Keratinocyte (primary cell): ENCODE data around the gene CRYBB2. TPM values are rescaled to one million over a fixed set of nuclear protein-coding genes. Genes with fewer than 3 reads are reported as not detected.

Experiments used
- DNase-seq: peaks from one replicate; pipeline ENCODE4 v3.0.0-alpha.2; 2011; ENCODE audit warnings: low read depth, missing footprints, low spot score
- FAIRE-seq: peaks from 2 replicates; lab custom pipeline; 2011; peaks lifted over from hg19 to GRCh38; lab: Jason Lieb, UNC
- H2AFZ ChIP-seq: 2 replicates; pipeline ENCODE4 v1.6.0; 2012; ENCODE audit warnings: low read length, control low read depth, inconsistent platforms; ENCODE audit not compliant: control insufficient read depth
- H3K27ac ChIP-seq: 2 replicates; pipeline ENCODE4 v1.5.1; 2011; ENCODE audit warnings: low read length; ENCODE audit not compliant: control insufficient read depth, insufficient read depth
- H3K27me3 ChIP-seq: 3 replicates; pipeline ENCODE4 v1.6.0; 2011; ENCODE audit warnings: low read length; ENCODE audit not compliant: control insufficient read depth, insufficient read depth; ENCODE audit errors: extremely low read depth
- H3K36me3 ChIP-seq, 2 experiments: 2 replicates in 1 of 2; 3 replicates in 1 of 2; pipeline ENCODE4 v1.5.1; 2011; ENCODE audit warnings: low read length in 2 of 2, mild to moderate bottlenecking in 1 of 2; ENCODE audit not compliant: control insufficient read depth in 2 of 2, insufficient read depth in 2 of 2; ENCODE audit errors: extremely low read depth in 1 of 2
- H3K4me1 ChIP-seq: 3 replicates; pipeline ENCODE4 v1.5.1; 2011; ENCODE audit warnings: low read length; ENCODE audit not compliant: control insufficient read depth, insufficient read depth; ENCODE audit errors: extremely low read depth
- H3K4me2 ChIP-seq: 3 replicates; pipeline ENCODE4 v1.6.0; 2011; ENCODE audit warnings: low read depth, low read length; ENCODE audit not compliant: control insufficient read depth, insufficient read depth; ENCODE audit errors: extremely low read depth
- H3K4me3 ChIP-seq, 3 experiments: fragments of 200-600 bp in 1 of 3; sonication (generic) in 1 of 3; 2 replicates in 2 of 3; 3 replicates in 1 of 3; pipeline ENCODE4 v1.5.1; 2011 to 2016; ENCODE audit warnings: low read length in 3 of 3, mild to moderate bottlenecking in 3 of 3, control low read depth in 2 of 3, inconsistent platforms in 1 of 3, low read depth in 1 of 3, mixed read lengths in 1 of 3, mixed run types in 1 of 3, moderate library complexity in 1 of 3; ENCODE audit not compliant: control insufficient read depth in 2 of 3, insufficient read depth in 2 of 3; ENCODE audit errors: extremely low read depth in 1 of 3
- H3K79me2 ChIP-seq: 2 replicates; pipeline ENCODE4 v1.6.0; 2012; ENCODE audit warnings: low read length; ENCODE audit not compliant: control insufficient read depth, insufficient read depth
- H3K9ac ChIP-seq: 3 replicates; pipeline ENCODE4 v1.6.0; 2011; ENCODE audit warnings: low read length; ENCODE audit not compliant: control insufficient read depth, insufficient read depth; ENCODE audit errors: extremely low read depth
- H3K9me1 ChIP-seq: 3 replicates; pipeline ENCODE4 v1.6.0; 2011; ENCODE audit warnings: low read length; ENCODE audit not compliant: control insufficient read depth, insufficient read depth; ENCODE audit errors: extremely low read depth
- H3K9me3 ChIP-seq: 2 replicates; pipeline ENCODE4 v1.5.1; 2012; ENCODE audit warnings: low read depth, low read length; ENCODE audit not compliant: control insufficient read depth
- H4K20me1 ChIP-seq: 3 replicates; pipeline ENCODE4 v1.6.0; 2011; ENCODE audit warnings: low read length; ENCODE audit not compliant: control insufficient read depth, insufficient read depth; ENCODE audit errors: extremely low read depth
- CTCF ChIP-seq, 3 experiments: IDR thresholded peaks in 1 of 3; conservative IDR thresholded peaks in 1 of 3; optimal IDR thresholded peaks in 1 of 3; 2 replicates in 2 of 3; 3 replicates in 1 of 3; pipeline versions ENCODE3 to v1.5.1; 2011; ENCODE audit warnings: low read length in 3 of 3, mild to moderate bottlenecking in 3 of 3, moderate library complexity in 2 of 3, control low read depth in 1 of 3, inconsistent platforms in 1 of 3; ENCODE audit not compliant: insufficient read depth in 2 of 3; ENCODE audit errors: extremely low read depth in 1 of 3
- EZH2 ChIP-seq: IDR thresholded peaks from one replicate; pipeline ENCODE4 v1.6.1; 2012; ENCODE audit warnings: inconsistent platforms, mild to moderate bottlenecking, low read length, moderate library complexity
- dilution Hi-C: fragments of 300-500 bp; cut with MboI; formaldehyde crosslinking; loops from one replicate; pipeline ENCODE4 v1.7.0; 2020; ENCODE audit warnings: low sequenced_read_pairs; ENCODE audit not compliant: extremely low pct_ligation_motif_present
- polyA plus RNA-seq, 5 experiments: library from polyadenylated mRNA; depleted of rRNA in 3 of 5; stranded (reverse) in 3 of 5; stranded (forward) in 1 of 5; unstranded in 1 of 5; fragments of >200 nt; gene quantifications; 1 replicate in 1 of 5; 2 replicates in 3 of 5; 3 replicates in 1 of 5; pipeline versions ENCODE4 v1.2.1 to v1.2.3, GENCODE V29; 2011 to 2012; ENCODE audit warnings: missing spikeins in 2 of 5, low read depth in 1 of 5, low replicate concordance in 1 of 5

Gene CRYBB2
- polyA plus RNA-seq, 1 donor (not counting 4 experiments of a cell fraction or from before 2014, with no cell fraction given): 0.55 TPM

DNA sequence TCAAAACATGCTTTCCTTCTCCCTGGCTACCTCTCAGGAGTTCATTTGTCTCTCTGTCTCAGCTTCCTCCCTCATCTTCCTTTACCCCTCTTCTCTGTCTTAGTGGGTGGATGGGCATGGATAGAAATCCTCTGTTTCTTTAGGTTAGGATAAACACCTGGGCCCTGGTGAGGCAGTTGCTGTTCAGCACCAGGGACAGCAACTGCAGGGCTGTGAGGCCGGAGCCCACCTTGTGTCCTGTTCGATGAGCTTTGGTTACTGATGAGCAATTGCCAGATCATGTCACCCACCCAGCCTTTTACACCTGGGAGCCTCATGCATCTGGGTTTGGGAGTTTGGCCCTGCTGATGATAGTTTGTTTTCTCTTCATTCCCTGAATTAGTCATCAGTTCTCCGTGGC lies 25.9 kb upstream of the CRYBB2 start:
- Histone ChIP-seq H3K9me3 (no peaks in the 10 kb centered on the region), H3K4me2 (no peak overlapping the region), H3K9ac (no peak overlapping the region), H4K20me1 (no peaks in the 10 kb centered on the region), H3K9me1 (peaks cover 2% of the 10 kb centered on the region), H3K4me1 (no peaks in the 10 kb centered on the region), H3K36me3 (peaks cover 23 to 30% of the 10 kb centered on the region in 2 experiments), H3K27ac (no peak overlapping the region), H2AFZ (no peak overlapping the region), H3K27me3 (no peaks in the 10 kb centered on the region), H3K4me3 (no peak overlapping the region), H3K79me2 (no peaks in the 10 kb centered on the region)
- FAIRE-seq (no peak), DNase-seq (no peak)
- TF ChIP-seq CTCF (optimal IDR thresholded peaks at IDR 0.05 in 1 of 3, IDR thresholded peaks at IDR 0.05 in 1 of 3, conservative IDR thresholded peaks at IDR 0.05 in 1 of 3; ENCODE audit: extremely low read depth in 1 of 3, insufficient read depth in 2 of 3, low read length in 3 of 3): no peak
- no peak for TF ChIP-seq EZH2
- dilution Hi-C loops: no loop called here

DNA sequence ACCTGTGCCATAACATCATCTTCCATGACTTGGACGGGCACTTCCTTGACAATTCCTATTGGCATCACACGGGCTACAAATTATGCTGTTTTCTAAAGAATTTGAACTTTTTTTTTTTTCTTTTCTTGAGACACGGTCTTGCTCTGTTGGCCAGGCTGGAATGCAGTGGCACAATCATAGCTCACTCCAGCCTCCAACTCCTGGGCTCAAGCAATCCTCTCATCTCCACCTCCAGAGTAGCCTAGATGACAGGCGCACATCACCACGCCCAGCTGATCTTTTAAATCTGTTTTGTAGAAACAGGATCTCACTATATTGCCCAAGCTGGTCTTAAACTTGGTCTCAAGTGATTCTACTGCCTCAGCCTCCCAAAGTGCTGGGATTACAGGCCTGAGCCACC lies 23.1 kb upstream of the CRYBB2 start:
- DNase-seq (no peak), FAIRE-seq (no peak)
- Histone ChIP-seq H3K36me3 (peaks cover 23 to 30% of the 10 kb centered on the region in 2 experiments), H3K27ac (no peak overlapping the region), H4K20me1 (no peaks in the 10 kb centered on the region), H3K9me1 (peaks cover 2% of the 10 kb centered on the region), H3K27me3 (no peaks in the 10 kb centered on the region), H3K4me1 (no peaks in the 10 kb centered on the region), H3K79me2 (no peaks in the 10 kb centered on the region), H3K4me2 (no peak overlapping the region), H2AFZ (no peak overlapping the region), H3K9ac (no peak overlapping the region), H3K4me3 (no peak overlapping the region), H3K9me3 (no peaks in the 10 kb centered on the region)
- dilution Hi-C loops: no loop called here
- TF ChIP-seq EZH2: no peak
- TF ChIP-seq CTCF (optimal IDR thresholded peaks at IDR 0.05 in 1 of 3, IDR thresholded peaks at IDR 0.05 in 1 of 3, conservative IDR thresholded peaks at IDR 0.05 in 1 of 3; ENCODE audit: extremely low read depth in 1 of 3, insufficient read depth in 2 of 3, low read length in 3 of 3): no peak
